Mesangial cell (primary cell): ENCODE results near the gene IL37. TPM values are rescaled to one million over a fixed set of nuclear protein-coding genes. Genes with fewer than 3 reads are reported as not detected.

Source experiments
- total RNA-seq: library from RNA; depleted of rRNA; stranded (reverse); fragments of >200 nt; gene quantifications from 2 replicates; pipeline ENCODE4 v1.2.3, GENCODE V29; 2015

Gene IL37
- not detected in 2 replicates for total RNA-seq

GRCh38 chr2:112910865-112911264 lies at the start of gene IL37:
Gene IL37 (plus strand): TSS chr2:112911165. CDS start chr2:112913013, 1,848 bp downstream.

Other genes starting within 250 kb of the IL37 start
- not detected in 2 replicates for gene NT5DC4, start 190.1 kb upstream of the IL37 start, total RNA-seq
- gene CKAP2L, start 146.6 kb upstream of the IL37 start, total RNA-seq: 0.63 and 23.3 TPM in 2 replicates
- not detected in 2 replicates for gene IL1A, start 126.7 kb upstream of the IL37 start, total RNA-seq
- 0.49 TPM in 1 of 2 replicates, not detected in the other for gene IL1B, start 74.4 kb upstream of the IL37 start, total RNA-seq
- not detected in 2 replicates for gene IL36G, start 66.8 kb downstream of the IL37 start, total RNA-seq
- gene IL36A, start 94.3 kb downstream of the IL37 start, total RNA-seq: not detected in 2 replicates
- not detected in 2 replicates for gene IL36B, start 141.7 kb downstream of the IL37 start, total RNA-seq
- not detected in 2 replicates for gene IL36RN, start 148.0 kb downstream of the IL37 start, total RNA-seq
- gene IL1F10, start 156.8 kb downstream of the IL37 start, total RNA-seq: not detected in 2 replicates
- not detected in 2 replicates for gene IL1RN, start 216.4 kb downstream of the IL37 start, total RNA-seq